Body of pancreas (tissue), 4 donors: ENCODE results near the gene COL6A2. TPM values are rescaled to one million over a fixed set of nuclear protein-coding genes. Genes with fewer than 3 reads are reported as not detected.

ENCODE experiments used
- ATAC-seq: fragments of 150-250 bp; one replicate; pipeline ENCODE4 v1.9.1; 2016
- DNase-seq, 4 donors: peaks; one replicate each; pipeline ENCODE4 v3.0.0-alpha.2; 2019
- H3K27ac ChIP-seq, 4 donors: fragments of 200-600 bp; sonication (generic); 1 replicate in 3 of 4; 2 replicates in 1 of 4; pipeline versions ENCODE4 v1.5.1 to v1.6.1; 2016 to 2019; ENCODE audit warnings: mild to moderate bottlenecking in 1 of 4, mixed read lengths in 1 of 4, moderate library complexity in 1 of 4
- H3K27me3 ChIP-seq, 2 donors: fragments of 200-600 bp; sonication (generic); one replicate each; pipeline ENCODE4 v1.6.0; 2016; ENCODE audit warnings: mild to moderate bottlenecking in 1 of 2
- H3K36me3 ChIP-seq, 2 donors: fragments of 200-600 bp; sonication (generic); replicated peaks in 1 of 2; 2 replicates each; pipeline ENCODE4 v1.5.1; 2016; ENCODE audit warnings: low read depth in 2 of 2; ENCODE audit not compliant: insufficient read depth in 1 of 2
- H3K4me1 ChIP-seq: fragments of 200-600 bp; sonication (generic); one replicate; pipeline ENCODE4 v1.6.0; 2016
- H3K4me3 ChIP-seq, 2 donors: fragments of 200-600 bp; sonication (generic); 1 replicate in 1 of 2; 2 replicates in 1 of 2; pipeline ENCODE4 v1.5.1; 2016 to 2019
- H3K9me3 ChIP-seq, 3 donors: fragments of 200-600 bp; sonication (generic); 1 replicate in 2 of 3; 2 replicates in 1 of 3; pipeline ENCODE4 v1.5.1; 2016
- CTCF ChIP-seq, 7 experiments: fragments of 450-650 bp in 4 of 7; fragments of 200-600 bp in 3 of 7; sonication (generic) in 3 of 7; IDR thresholded peaks; one replicate each; pipeline ENCODE4 v1.5.1; 2016 to 2019; ENCODE audit warnings: antibody characterized with exemption in 7 of 7
- POLR2A ChIP-seq, 3 donors: fragments of 450-650 bp; IDR thresholded peaks; one replicate each; pipeline ENCODE4 v1.6.1; 2016; ENCODE audit warnings: antibody characterized with exemption in 3 of 3, mild to moderate bottlenecking in 2 of 3
- WGBS, 2 donors: methylation state at CpG; one replicate each; pipeline ENCODE4 v1.1.5; 2017; 5-methylcytosine and 5-hydroxymethylcytosine counted together
- intact Hi-C: fragments of 100-400 bp; cut with DNase I; formaldehyde crosslinking; loops from one replicate; pipeline ENCODE4 v1.15.1; 2023
- total RNA-seq, 2 donors: library from RNA; depleted of rRNA; stranded (reverse); fragments of >200 nt; gene quantifications; one replicate each; pipeline ENCODE4 v1.1.0, GENCODE V29; 2016

COL6A2 gene
- total RNA-seq, 2 donors from 2014 or later, result 72.1 to 339 TPM

GRCh38 chr21:46051379-46051770, 46.5 kb upstream of the COL6A2 start:
- no peaks in the 10 kb centered on the region for H3K4me1 ChIP-seq
- DNase-seq (no peak), ATAC-seq (no peak)
- no peak overlapping the region for H3K27ac ChIP-seq
- H3K36me3 ChIP-seq, result no peaks in the 10 kb centered on the region
- TF ChIP-seq POLR2A (IDR thresholded peaks at IDR 0.05), result no peak
- TF ChIP-seq CTCF (IDR thresholded peaks at IDR 0.05), result no peak
- H3K27me3 ChIP-seq, result no peaks in the 10 kb centered on the region
- H3K9me3 ChIP-seq, result no peaks in the 10 kb centered on the region
- WGBS, 2 donors, result 59 to 74% methylated on average over 16 of the region's 16 CpGs
- H3K4me3 ChIP-seq, result no peak overlapping the region
- intact Hi-C loops, result no loop called here

GRCh38 chr21:46051821-46052675, 45.9 kb upstream of the COL6A2 start:
- no peak overlapping the region for H3K4me3 ChIP-seq
- ATAC-seq, result no peak
- H3K36me3 ChIP-seq, result no peaks in the 10 kb centered on the region
- 70 to 82% methylated on average over 27 to 33 of the region's 33 CpGs for WGBS, 2 donors
- H3K27ac ChIP-seq, result no peak overlapping the region
- TF ChIP-seq POLR2A (IDR thresholded peaks at IDR 0.05), result no peak
- no peak for TF ChIP-seq CTCF (IDR thresholded peaks at IDR 0.05)
- no peaks in the 10 kb centered on the region for H3K9me3 ChIP-seq
- no peaks in the 10 kb centered on the region for H3K4me1 ChIP-seq
- no peaks in the 10 kb centered on the region for H3K27me3 ChIP-seq
- intact Hi-C loops, result no loop called here
- no peak for DNase-seq

GRCh38 chr21:46052703-46053651, 44.9 kb upstream of the COL6A2 start:
- no peak for ATAC-seq
- DNase-seq, result no peak
- Histone ChIP-seq H3K27ac (no peak overlapping the region), H3K36me3 (no peaks in the 10 kb centered on the region), H3K9me3 (no peaks in the 10 kb centered on the region), H3K4me1 (no peaks in the 10 kb centered on the region), H3K27me3 (no peaks in the 10 kb centered on the region), H3K4me3 (no peak overlapping the region)
- TF ChIP-seq POLR2A (IDR thresholded peaks at IDR 0.05) (no peak), CTCF (IDR thresholded peaks at IDR 0.05) (no peak)
- WGBS, 2 donors, result 43 to 48% methylated on average over 18 to 31 of the region's 31 CpGs
- intact Hi-C loops, result no loop called here

- ATAC-seq (no peak), DNase-seq (no peak)
- 82 to 85% methylated on average over 10 of the region's 10 CpGs for WGBS, 2 donors
- TF ChIP-seq CTCF (IDR thresholded peaks at IDR 0.05), result no peak
- TF ChIP-seq POLR2A (IDR thresholded peaks at IDR 0.05), result no peak
- H3K27ac ChIP-seq, result no peak overlapping the region
- no peaks in the 10 kb centered on the region for H3K27me3 ChIP-seq
- no peaks in the 10 kb centered on the region for H3K9me3 ChIP-seq
- H3K4me1 ChIP-seq, result no peaks in the 10 kb centered on the region
- intact Hi-C loops, result no loop called here
- no peak overlapping the region for H3K4me3 ChIP-seq
- no peaks in the 10 kb centered on the region for H3K36me3 ChIP-seq
Measured at GRCh38 chr21:46054031-46054430, 43.9 kb upstream of the COL6A2 start.
